GM18951 (cell line): ENCODE results near the gene GAL3ST2.
"Not testable (repeated sequence)": the region's sequence is repeated elsewhere in the genome, so short reads cannot be mapped to it uniquely, and the experiment has no call there.

Source experiments
- POLR2A ChIP-seq: IDR thresholded peaks from 4 replicates; pipeline ENCODE4 v1.6.1; 2011; ENCODE audit warnings: mild to moderate bottlenecking; ENCODE audit not compliant: insufficient read length, insufficient read depth; ENCODE audit errors: extremely low read depth
- in situ Hi-C: fragments of 300-500 bp; cut with MboI; formaldehyde crosslinking; loops from one replicate; pipeline ENCODE4 v1.12.0; 2022; ENCODE audit warnings: low sequenced_read_pairs, mixed read lengths, inconsistent platforms; ENCODE audit not compliant: unreplicated experiment

Gene GAL3ST2

DNA sequence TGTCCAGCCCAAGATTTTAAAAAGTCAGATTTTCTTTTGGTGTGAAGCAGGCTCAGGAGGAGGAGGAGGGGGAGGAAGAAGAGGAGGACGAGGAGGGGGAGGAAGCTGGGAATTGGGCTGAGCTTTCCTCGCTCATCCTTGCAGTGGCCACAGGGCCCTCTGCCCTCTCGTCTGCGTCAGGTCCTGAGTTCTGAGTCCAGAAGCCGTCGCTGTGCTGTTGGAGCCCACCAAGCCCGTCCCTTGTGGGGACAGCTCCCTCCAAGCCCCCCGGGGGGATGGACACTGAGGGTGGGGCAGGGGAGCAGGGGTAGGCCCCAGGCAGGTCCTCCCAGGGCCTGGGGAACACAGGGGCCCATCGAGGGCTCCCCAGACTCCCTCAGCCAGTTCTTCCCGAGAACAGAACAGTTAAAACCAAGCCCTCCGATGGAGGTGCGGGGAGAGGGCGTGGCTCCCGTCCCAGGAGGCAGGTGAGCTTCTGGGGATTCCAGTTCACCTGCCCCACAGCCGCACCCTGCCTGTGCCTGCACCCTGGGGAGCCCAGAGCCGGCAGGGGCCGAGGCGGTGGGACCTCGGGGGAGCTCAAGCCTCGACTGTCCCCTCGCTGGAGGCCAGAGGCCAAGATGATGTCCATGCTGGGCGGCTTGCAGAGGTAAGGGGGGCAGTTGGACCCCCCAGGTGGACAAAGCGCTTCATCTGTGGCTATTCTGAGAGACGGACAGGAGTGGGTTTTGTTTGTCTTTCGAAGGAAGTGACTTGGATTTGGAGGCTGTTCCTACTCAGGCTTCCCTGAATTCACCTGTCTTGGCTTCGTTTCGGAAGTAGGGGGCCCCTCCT lies at the start of gene GAL3ST2:
Gene GAL3ST2 (plus strand): TSS at position 487 of the 834 bp plus-strand sequence. CDS start 134 bp downstream, at position 621.
- in situ Hi-C loops, result no loop called here
- no peak for TF ChIP-seq POLR2A

GRCh38 chr2:241728000-241728399 lies 48.6 kb upstream of the GAL3ST2 start:
- in situ Hi-C loops, result no loop called here
- no peak for TF ChIP-seq POLR2A

DNA sequence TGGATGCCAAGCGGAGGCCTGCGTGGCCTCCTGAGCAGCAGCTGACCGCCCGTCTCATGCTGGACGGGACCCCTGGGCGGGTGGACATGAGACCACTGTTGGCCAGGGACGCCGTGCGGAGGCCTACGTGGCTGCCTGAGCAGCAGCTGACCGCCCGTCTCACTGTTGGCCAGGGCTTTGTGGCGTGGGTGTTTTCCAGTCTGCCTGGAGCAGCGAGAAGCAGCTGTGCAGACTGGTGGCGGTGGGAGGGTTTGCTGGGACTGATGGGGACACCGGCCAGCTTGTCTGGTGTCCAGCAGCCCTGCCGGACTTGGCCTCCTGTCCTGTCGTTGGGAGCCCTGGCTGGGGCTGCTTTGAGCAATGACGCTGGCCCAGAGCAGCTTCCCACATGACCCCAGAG lies 48.0 kb upstream of the GAL3ST2 start:
- in situ Hi-C loops, result no loop called here
- TF ChIP-seq POLR2A, result no peak

DNA sequence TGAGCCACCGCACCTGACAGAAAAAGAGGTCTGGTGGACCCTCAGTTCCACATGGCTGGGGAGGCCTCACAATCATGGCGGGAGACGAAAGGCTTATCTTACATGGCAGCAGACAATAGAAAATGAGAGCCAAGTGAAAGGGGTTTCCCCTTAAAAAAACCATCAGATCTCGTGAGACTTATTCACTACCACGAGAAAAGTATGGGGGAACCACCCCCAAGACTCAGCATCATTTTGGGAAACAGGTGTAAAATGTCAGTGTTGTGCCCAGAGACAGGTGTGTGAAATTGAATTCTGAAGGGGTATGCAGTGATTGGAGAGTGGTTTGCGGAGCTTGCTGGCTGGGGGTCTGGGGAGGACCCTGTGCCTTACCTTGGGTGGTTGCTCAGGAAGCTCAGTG lies 46.8 kb upstream of the GAL3ST2 start:
- TF ChIP-seq POLR2A, result no peak
- in situ Hi-C loops, result no loop called here

DNA sequence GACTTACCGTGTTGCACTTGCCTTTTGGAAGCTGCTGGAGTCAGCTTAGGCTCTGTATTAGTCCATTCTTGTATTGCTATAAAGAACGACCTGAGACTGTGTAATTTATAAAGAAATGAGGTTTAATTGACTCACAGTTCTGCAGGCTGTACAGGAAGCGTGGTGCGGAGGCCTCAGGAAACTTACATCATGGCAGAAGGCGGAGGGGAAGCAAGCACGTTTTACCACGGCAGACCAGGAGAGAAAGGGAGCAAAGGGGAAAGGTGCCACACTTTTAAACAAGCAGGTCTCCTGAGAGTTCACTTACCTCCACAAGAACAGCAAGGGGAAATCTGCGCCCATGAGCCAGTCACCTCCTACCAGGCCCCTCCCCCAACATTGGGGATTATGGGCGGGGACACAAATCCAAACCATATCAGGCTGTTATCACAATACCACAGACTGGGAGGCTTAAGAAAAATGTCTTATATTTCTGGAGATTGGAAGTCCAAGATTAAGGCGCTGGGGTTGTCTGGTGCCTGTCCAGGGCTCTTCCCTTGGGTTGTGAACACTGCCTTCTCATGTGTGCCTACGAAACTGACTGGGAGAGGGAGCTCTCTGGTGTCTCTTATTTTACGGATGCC lies 45.8 kb upstream of the GAL3ST2 start:
- TF ChIP-seq POLR2A, result no peak
- in situ Hi-C loops, result no loop called here

GRCh38 chr2:241732513-241733186 lies 44.0 kb upstream of the GAL3ST2 start:
- in situ Hi-C loops, result not testable (repeated sequence)

DNA sequence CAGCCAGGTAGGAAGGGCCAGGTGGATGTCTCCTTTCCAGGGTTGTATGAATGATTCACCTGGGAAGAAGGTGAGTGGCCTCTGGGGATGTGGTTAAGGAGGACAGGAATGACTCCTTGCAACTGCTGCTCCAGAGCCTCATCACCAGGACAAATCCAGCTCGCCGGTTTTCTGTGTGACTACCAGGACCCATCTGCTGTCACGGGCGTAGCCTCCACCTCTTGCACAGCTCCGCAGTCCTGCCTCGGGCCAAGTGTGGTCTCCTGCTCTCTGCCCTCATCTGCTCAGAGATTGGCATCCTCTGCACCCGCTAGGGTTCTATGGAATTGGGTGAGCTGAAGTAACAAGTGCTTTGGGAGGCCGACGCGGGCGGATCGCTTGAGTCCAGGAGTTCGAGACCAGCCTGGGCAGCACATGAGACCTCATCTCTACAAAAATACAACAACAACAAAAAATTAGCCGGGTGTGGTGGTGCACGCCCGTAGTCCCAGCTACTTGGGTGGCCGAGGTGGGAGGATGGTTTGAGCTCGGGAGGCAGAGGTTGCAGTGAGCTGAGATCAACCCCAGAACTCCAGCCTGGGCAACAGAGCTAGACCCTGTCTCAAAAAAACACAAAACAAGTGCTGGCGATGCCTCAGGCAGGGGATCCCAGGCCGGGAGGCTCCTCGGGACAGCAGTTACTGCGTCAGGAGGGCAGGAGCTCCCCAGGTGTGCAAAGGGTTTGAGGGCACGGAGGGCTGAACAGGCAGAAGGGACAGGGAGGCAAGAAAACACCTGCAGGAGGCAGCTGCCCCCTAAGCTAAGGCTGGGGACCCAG lies 43.0 kb upstream of the GAL3ST2 start:
- in situ Hi-C loops, result no loop called here
- TF ChIP-seq POLR2A, result no peak

- TF ChIP-seq POLR2A, result no peak
- in situ Hi-C loops, result no loop called here
Observed at GRCh38 chr2:241734208-241734466, 42.5 kb upstream of the GAL3ST2 start.

DNA sequence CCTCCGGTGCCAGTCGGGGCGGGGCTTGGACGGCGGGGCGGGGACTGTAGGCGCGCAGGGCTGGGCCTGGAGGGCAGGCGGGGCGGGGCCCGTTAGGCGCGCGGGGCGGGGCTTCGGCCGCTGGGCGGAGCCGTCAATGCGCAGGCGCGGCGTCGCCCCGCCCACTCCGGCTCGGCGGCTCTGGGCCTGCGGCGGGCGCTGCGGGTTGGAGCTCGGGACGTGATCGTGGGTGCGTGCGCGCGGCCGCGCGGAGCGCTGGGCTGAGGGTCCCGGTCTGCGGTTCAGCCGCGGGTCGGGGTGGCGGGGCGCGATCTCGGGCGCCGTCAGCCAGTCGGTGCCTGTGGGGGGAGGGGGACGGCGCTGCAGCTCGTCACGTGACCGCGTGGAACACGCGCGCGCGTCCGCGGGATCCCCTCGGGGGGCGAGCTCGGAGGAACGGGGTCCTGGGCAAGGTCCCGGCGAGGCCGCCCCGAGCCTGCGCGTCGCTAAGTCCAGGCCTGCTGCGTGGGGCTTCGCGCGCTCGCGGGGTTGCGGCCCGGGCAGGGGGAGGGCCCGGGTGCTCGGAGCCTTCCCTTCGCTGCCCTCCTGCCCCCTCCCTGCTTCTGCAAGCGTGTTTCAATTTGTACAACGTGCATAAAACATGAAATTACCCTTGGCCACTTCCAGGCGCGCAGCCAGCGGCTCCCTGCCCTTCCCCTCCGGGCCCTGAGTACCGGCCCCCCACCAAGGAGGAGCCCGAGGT lies 42.0 kb upstream of the GAL3ST2 start, which contains the start of gene D2HGDH:
Gene D2HGDH (plus strand): TSS at position 164 of the 742 bp plus-strand sequence. CDS start 595 bp downstream, outside the sequence.
- in situ Hi-C loops, result no loop called here
- peak; percentile 96 for TF ChIP-seq POLR2A

GRCh38 chr2:241736111-241736510 lies 40.5 kb upstream of the GAL3ST2 start:
- in situ Hi-C loops, result no loop called here
- TF ChIP-seq POLR2A, result no peak

GRCh38 chr2:241738040-241738686 lies 38.5 kb upstream of the GAL3ST2 start:
- no peak for TF ChIP-seq POLR2A
- in situ Hi-C loops, result no loop called here

GRCh38 chr2:241739177-241739576 lies 37.4 kb upstream of the GAL3ST2 start:
- in situ Hi-C loops, result no loop called here
- no peak for TF ChIP-seq POLR2A

DNA sequence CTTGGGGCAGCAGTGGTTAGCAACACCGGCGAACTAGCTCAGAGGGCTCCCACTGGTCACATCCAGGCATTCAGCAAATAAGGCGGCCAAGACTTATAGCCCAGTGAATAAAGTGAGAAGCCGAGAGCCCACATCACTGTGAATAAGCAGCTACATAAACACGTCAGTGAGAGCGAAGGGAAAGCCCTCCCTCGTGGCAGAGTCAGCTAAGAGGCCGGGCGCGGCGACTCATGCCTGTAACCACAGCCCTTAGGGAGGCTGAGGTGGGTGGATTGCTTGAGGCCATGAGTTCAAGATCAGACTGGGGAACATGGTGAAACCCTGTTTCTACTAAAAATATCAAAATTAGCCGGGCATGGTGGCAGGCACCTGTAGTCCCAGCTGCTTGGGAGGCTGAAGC lies 37.0 kb upstream of the GAL3ST2 start:
- no peak for TF ChIP-seq POLR2A
- in situ Hi-C loops, result no loop called here
